IMR-90 (cell line): Measurements from ENCODE around the gene RIT1. TPM values are rescaled to one million over a fixed set of nuclear protein-coding genes. Genes with fewer than 3 reads are reported as not detected.

Source experiments
- ATAC-seq: fragments of 200-7000 bp; cut with Tn5 transposase; 2 replicates; pipeline ENCODE4 v1.9.1; 2020; ENCODE audit warnings: low read depth, mild to moderate bottlenecking, moderate library complexity
- BruUV-seq: library from RNA; stranded (reverse); fragments of 400-500 nt; replicated peaks from 2 replicates; lab custom pipeline; 2021; lab: Mats Ljungman, UMichigan
- CTCF ChIA-PET: fragments of 300-600 bp; formaldehyde crosslinking; extraction: SDS; loops from one replicate; lab custom pipeline; 2021; ENCODE audit warnings: antibody characterized with exemption; lab: Yijun Ruan, JAX
- POLR2A ChIA-PET: fragments of 300-600 bp; sonication (Branson Sonifier 250); formaldehyde crosslinking; loops from one replicate; lab custom pipeline; 2022; ENCODE audit warnings: antibody characterized with exemption; ENCODE audit not compliant: unreplicated experiment; lab: Charles Lee
- DNase-seq: peaks from one replicate; pipeline ENCODE4 v3.0.0; 2013
- H2AFZ ChIP-seq: replicated peaks from 2 replicates; pipeline ENCODE3; 2013; ENCODE audit warnings: low read length, mild to moderate bottlenecking; ENCODE audit not compliant: poor library complexity
- H2AK5ac ChIP-seq: 2 replicates; pipeline ENCODE4 v1.6.1; 2013; ENCODE audit warnings: low read depth, low read length, inconsistent platforms
- H2AK9ac ChIP-seq: replicated peaks from 2 replicates; pipeline ENCODE3; 2013; ENCODE audit warnings: mild to moderate bottlenecking, low read depth, low read length, moderate library complexity; ENCODE audit not compliant: poor library complexity
- H2BK120ac ChIP-seq: 2 replicates; pipeline ENCODE4 v1.6.1; 2013; ENCODE audit warnings: low read depth, low read length, inconsistent platforms
- H2BK15ac ChIP-seq: 3 replicates; pipeline ENCODE4 v1.6.1; 2013; ENCODE audit warnings: low read depth, low read length, inconsistent platforms
- H2BK20ac ChIP-seq: 2 replicates; pipeline ENCODE4 v1.6.1; 2013; ENCODE audit warnings: low read depth, mild to moderate bottlenecking, inconsistent platforms, low read length, moderate library complexity
- H2BK5ac ChIP-seq: 2 replicates; pipeline ENCODE4 v1.6.1; 2013; ENCODE audit warnings: mild to moderate bottlenecking, low read depth, low read length, inconsistent platforms; ENCODE audit not compliant: poor library complexity, severe bottlenecking
- H3K14ac ChIP-seq: replicated peaks from 2 replicates; pipeline ENCODE4 v1.6.1; 2013; ENCODE audit warnings: low read depth, low read length, inconsistent platforms
- H3K18ac ChIP-seq: 2 replicates; pipeline ENCODE4 v1.6.1; 2013; ENCODE audit warnings: low read depth, low read length, control low read depth
- H3K23ac ChIP-seq: 2 replicates; pipeline ENCODE4 v1.6.1; 2013; ENCODE audit warnings: low read depth, low read length, inconsistent platforms
- H3K27ac ChIP-seq: 2 replicates; pipeline ENCODE4 v1.5.1; 2013; ENCODE audit warnings: mild to moderate bottlenecking, control low read depth, low read length; ENCODE audit not compliant: insufficient read depth
- H3K27me3 ChIP-seq: 2 replicates; pipeline ENCODE4 v1.6.1; 2013; ENCODE audit warnings: low read length; ENCODE audit not compliant: control insufficient read depth, insufficient read depth
- H3K36me3 ChIP-seq: 2 replicates; pipeline ENCODE4 v1.6.1; 2013; ENCODE audit warnings: low read length, mixed read lengths; ENCODE audit not compliant: control insufficient read depth, insufficient read depth
- H3K4ac ChIP-seq: 2 replicates; pipeline ENCODE4 v1.6.1; 2013; ENCODE audit warnings: low read depth, low read length, inconsistent platforms
- H3K4me1 ChIP-seq: 2 replicates; pipeline ENCODE4 v1.6.1; 2013; ENCODE audit warnings: low read length, mixed read lengths; ENCODE audit not compliant: control insufficient read depth, insufficient read depth
- H3K4me2 ChIP-seq: 2 replicates; pipeline ENCODE4 v1.6.1; 2013; ENCODE audit warnings: low read depth, mild to moderate bottlenecking, control low read depth, low read length, moderate library complexity
- H3K4me3 ChIP-seq: 2 replicates; pipeline ENCODE4 v1.5.1; 2013; ENCODE audit warnings: low read depth, mild to moderate bottlenecking, control low read depth, low read length, moderate library complexity; ENCODE audit not compliant: insufficient read depth
- H3K56ac ChIP-seq: 2 replicates; pipeline ENCODE4 v1.6.1; 2013; ENCODE audit warnings: low read length, inconsistent platforms; ENCODE audit not compliant: insufficient read depth; ENCODE audit errors: extremely low read depth
- H3K79me1 ChIP-seq, 2 experiments: 2 replicates each; pipeline ENCODE4 v1.6.1; 2013; ENCODE audit warnings: low read length in 2 of 2, inconsistent platforms in 1 of 2, low read depth in 1 of 2
- H3K9ac ChIP-seq: 2 replicates; pipeline ENCODE4 v1.6.1; 2013; ENCODE audit warnings: low read depth, low read length, control low read depth
- H3K9me1 ChIP-seq: 2 replicates; pipeline ENCODE4 v1.6.1; 2013; ENCODE audit warnings: low read length, inconsistent platforms; ENCODE audit not compliant: insufficient read depth
- H3K9me3 ChIP-seq: 2 replicates; pipeline ENCODE4 v1.6.1; 2013; ENCODE audit warnings: low read length; ENCODE audit not compliant: control insufficient read depth, insufficient read depth
- H4K20me1 ChIP-seq: 2 replicates; pipeline ENCODE4 v1.6.1; 2013; ENCODE audit warnings: low read length, inconsistent platforms; ENCODE audit not compliant: insufficient read depth
- H4K5ac ChIP-seq: 2 replicates; pipeline ENCODE4 v1.6.1; 2013; ENCODE audit warnings: mild to moderate bottlenecking, low read depth, low read length, control low read depth
- H4K8ac ChIP-seq, 2 experiments: 2 replicates each; pipeline ENCODE4 v1.6.1; 2013; ENCODE audit warnings: low read depth in 2 of 2, low read length in 2 of 2, control low read depth in 1 of 2, inconsistent platforms in 1 of 2
- H4K91ac ChIP-seq: 2 replicates; pipeline ENCODE4 v1.6.1; 2013; ENCODE audit warnings: low read depth, low read length, inconsistent platforms; ENCODE audit not compliant: insufficient read depth
- POLR2A ChIP-seq: IDR thresholded peaks from 2 replicates; pipeline ENCODE4 v1.6.1; 2012; ENCODE audit warnings: mild to moderate bottlenecking, low read depth, low read length
- RAD21 ChIP-seq: IDR thresholded peaks from 2 replicates; pipeline ENCODE4 v1.6.1; 2012; ENCODE audit warnings: low read length, improper control_type of control experiment
- RFX5 ChIP-seq: IDR thresholded peaks from 2 replicates; pipeline ENCODE4 v1.8.0; 2012; ENCODE audit warnings: low read depth, mild to moderate bottlenecking, low read length, moderate library complexity
- WGBS, 2 experiments: methylation state at CpG; one replicate each; pipeline versions ENCODE4 v1.1.5 to v1.1.7; 2013; ENCODE audit warnings: missing lambda C conversion rate in 2 of 2; ENCODE audit not compliant: insufficient read length in 1 of 2; ENCODE audit errors: extremely low coverage in 2 of 2; 5-methylcytosine and 5-hydroxymethylcytosine counted together
- dilution Hi-C: fragments of 300-500 bp; cut with HindIII; formaldehyde crosslinking; loops from one replicate; pipeline ENCODE4 v1.14.3; 2018; ENCODE audit warnings: low sequenced_read_pairs; ENCODE audit not compliant: unreplicated experiment
- in situ Hi-C: fragments of 300-500 bp; cut with MboI; formaldehyde crosslinking; loops from 3 replicates; pipeline ENCODE4 v1.14.3; 2019; ENCODE audit warnings: low sequenced_read_pairs, inconsistent platforms, mixed read lengths
- intact Hi-C: fragments of 100-400 bp; cut with micrococcal nuclease; formaldehyde crosslinking; loops from 2 replicates; pipeline ENCODE4 v1.10.0; 2022
- polyA plus RNA-seq, 3 experiments: library from polyadenylated mRNA; depleted of rRNA; stranded (reverse); fragments of >200 nt; gene quantifications; 2 replicates each; pipeline ENCODE4 v1.2.3, GENCODE V29; 2012; ENCODE audit warnings: low replicate concordance in 1 of 3
- total RNA-seq: library from RNA; depleted of rRNA; stranded (reverse); fragments of >200 nt; gene quantifications from 2 replicates; pipeline ENCODE4 v1.2.3, GENCODE V29; 2012

The RIT1 gene
- total and polyA plus RNA-seq, 2 of the 4 experiments (the other 2 are of a cell fraction), result 29.6 to 46.8 TPM

- DNase-seq (no peak), ATAC-seq (no peak)
- WGBS, 2 experiments, result no CpG with 5 or more reads among the region's 3 CpGs
- Histone ChIP-seq H2BK15ac (peak overlapping the region; percentile 36; the same call in 1 of the 3 replicates), H2AK9ac (no peak overlapping the region), H3K27me3 (no peaks in the 10 kb centered on the region), H3K4me3 (no peak overlapping the region), H3K4ac (peak overlapping the region; percentile 51; the same call in 1 of the 2 replicates), H3K18ac (peak overlapping the region; percentile 48; the same call in 1 of the 2 replicates), H3K14ac (peak overlapping the region; percentile 48; the same call in 1 of the 2 replicates), H3K9me3 (no peaks in the 10 kb centered on the region), H3K4me1 (peaks cover 19% of the 10 kb centered on the region), H3K4me2 (no peak overlapping the region), H2AK5ac (peak overlapping the region; percentile 82; the same call in 1 of the 2 replicates), H4K5ac (0 out of 2 replicates have a peak overlapping the region, but pooled peaks have one; percentile 38), H2AFZ (no peak overlapping the region), H4K20me1 (no peaks in the 10 kb centered on the region; the same call in 1 of the 2 replicates), H3K56ac (no peak overlapping the region), H3K79me1 (peaks cover 0 to 9% of the 10 kb centered on the region in 2 experiments; a peak in 2 of 4 replicates), H2BK20ac (peak overlapping the region; percentile 53; the same call in 1 of the 2 replicates), H3K23ac (no peak overlapping the region), H2BK5ac (peak overlapping the region; percentile 93), H3K27ac (peak overlapping the region; percentile 48; the same call in 1 of the 2 replicates), H2BK120ac (peak overlapping the region; percentile 63; the same call in 1 of the 2 replicates), H3K9me1 (peaks cover 6% of the 10 kb centered on the region), H3K36me3 (peaks cover under 1% of the 10 kb centered on the region; the same call in 1 of the 2 replicates), H4K91ac (peak overlapping the region; percentile 60; the same call in 1 of the 2 replicates), H3K9ac (no peak overlapping the region), H4K8ac (peak overlapping the region in 1 of 2 experiments; percentile 41; a peak in 2 of 4 replicates)
- BruUV-seq, result no TSS peak
- dilution Hi-C loops (no loop called here), intact Hi-C loops (no loop called here), in situ Hi-C loops (no loop called here)
- POLR2A ChIA-PET, result no interaction called here
- CTCF ChIA-PET, result interaction anchor here (0.7 kb wide), 1 partner anchor 29 kb away, joined by 3 read pairs; no protein-coding TSS in a partner anchor
- no peak for TF ChIP-seq POLR2A
- TF ChIP-seq RAD21, result no peak
- TF ChIP-seq RFX5, result no peak
Observed at GRCh38 chr1:155890251-155890650, 20.9 kb downstream of the RIT1 start.
